ENCODE results near the gene TMEM208.

TMEM208 gene

DNA sequence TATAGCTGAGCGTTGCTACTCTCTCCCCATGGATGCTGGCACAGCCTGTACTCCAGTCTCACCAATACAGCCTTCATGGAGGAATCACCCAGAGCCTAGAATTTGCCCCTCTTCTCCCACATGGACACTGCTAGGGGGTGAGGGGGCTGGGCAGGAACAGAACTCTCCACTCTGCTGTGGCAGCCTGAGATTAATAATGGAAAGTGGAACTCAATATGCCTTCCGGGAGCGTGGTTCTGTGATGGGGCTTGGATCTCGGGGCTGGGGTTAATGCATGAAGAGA, 23.1 kb downstream of the TMEM208 start:
- ChIA-PET POLR2A (ENCODE audit: low non-redundant PET) (no interaction called here), CTCF (interaction anchor here (1.0 to 1.5 kb wide), 2 partner anchors 14 to 75 kb away, joined by 3 read pairs; no protein-coding TSS in a partner anchor)
- no peak overlapping the region for H3K27ac ChIP-seq
- TF ChIP-seq, protein P1, sequence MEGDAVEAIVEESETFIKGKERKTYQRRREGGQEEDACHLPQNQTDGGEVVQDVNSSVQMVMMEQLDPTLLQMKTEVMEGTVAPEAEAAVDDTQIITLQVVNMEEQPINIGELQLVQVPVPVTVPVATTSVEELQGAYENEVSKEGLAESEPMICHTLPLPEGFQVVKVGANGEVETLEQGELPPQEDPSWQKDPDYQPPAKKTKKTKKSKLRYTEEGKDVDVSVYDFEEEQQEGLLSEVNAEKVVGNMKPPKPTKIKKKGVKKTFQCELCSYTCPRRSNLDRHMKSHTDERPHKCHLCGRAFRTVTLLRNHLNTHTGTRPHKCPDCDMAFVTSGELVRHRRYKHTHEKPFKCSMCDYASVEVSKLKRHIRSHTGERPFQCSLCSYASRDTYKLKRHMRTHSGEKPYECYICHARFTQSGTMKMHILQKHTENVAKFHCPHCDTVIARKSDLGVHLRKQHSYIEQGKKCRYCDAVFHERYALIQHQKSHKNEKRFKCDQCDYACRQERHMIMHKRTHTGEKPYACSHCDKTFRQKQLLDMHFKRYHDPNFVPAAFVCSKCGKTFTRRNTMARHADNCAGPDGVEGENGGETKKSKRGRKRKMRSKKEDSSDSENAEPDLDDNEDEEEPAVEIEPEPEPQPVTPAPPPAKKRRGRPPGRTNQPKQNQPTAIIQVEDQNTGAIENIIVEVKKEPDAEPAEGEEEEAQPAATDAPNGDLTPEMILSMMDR (conservative IDR thresholded peaks at IDR 0.05; ENCODE audit: low read depth) = no peak
- DNase-seq (ENCODE audit: low spot score) = no peak

DNA sequence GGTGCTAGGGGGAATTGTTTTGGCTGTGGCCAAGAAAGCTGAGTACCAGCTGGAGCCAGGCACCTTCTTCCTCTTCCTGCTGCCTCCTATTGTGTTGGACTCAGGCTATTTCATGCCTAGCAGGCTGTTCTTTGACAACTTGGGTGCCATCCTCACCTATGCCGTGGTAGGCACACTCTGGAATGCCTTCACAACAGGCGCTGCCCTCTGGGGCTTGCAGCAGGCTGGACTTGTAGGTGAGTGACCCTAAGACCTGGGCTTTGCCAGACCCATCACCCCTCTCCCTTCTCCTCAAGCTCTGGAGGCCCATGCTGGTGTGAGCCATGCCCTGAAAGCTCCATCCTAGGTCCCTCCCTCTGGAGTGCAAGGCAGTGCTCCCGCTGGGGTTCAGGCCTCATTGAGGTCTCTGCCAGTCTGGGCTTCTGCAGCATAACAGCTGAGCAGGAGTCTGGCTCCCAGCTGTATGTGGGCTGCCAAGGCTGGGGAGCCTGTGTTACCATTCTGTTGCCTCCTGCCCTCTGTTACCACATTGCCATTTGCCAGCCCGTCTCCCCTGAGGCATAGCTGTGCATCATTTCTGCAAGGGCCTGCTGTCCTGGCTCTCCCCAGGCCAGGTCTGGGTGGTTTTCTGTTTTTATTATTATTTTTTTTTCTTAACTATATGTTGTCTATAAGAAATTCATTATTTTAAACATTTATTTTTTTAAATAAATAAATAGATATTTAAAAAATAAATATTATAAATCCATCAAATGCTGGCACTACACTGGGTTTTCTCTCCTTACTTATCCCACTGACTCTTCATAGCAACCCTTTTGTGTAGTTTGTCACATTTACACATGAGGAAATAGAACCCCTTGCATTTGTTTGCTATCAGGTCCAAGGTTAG, 25.9 kb downstream of the TMEM208 start:
- ChIA-PET CTCF (no interaction called here), POLR2A (ENCODE audit: low non-redundant PET) (no interaction called here)
- TF ChIP-seq, protein P1 (conservative IDR thresholded peaks at IDR 0.05; ENCODE audit: low read depth) = no peak
- H3K27ac ChIP-seq = peak overlapping the region; percentile 20
- no peak for DNase-seq (ENCODE audit: low spot score)

DNA sequence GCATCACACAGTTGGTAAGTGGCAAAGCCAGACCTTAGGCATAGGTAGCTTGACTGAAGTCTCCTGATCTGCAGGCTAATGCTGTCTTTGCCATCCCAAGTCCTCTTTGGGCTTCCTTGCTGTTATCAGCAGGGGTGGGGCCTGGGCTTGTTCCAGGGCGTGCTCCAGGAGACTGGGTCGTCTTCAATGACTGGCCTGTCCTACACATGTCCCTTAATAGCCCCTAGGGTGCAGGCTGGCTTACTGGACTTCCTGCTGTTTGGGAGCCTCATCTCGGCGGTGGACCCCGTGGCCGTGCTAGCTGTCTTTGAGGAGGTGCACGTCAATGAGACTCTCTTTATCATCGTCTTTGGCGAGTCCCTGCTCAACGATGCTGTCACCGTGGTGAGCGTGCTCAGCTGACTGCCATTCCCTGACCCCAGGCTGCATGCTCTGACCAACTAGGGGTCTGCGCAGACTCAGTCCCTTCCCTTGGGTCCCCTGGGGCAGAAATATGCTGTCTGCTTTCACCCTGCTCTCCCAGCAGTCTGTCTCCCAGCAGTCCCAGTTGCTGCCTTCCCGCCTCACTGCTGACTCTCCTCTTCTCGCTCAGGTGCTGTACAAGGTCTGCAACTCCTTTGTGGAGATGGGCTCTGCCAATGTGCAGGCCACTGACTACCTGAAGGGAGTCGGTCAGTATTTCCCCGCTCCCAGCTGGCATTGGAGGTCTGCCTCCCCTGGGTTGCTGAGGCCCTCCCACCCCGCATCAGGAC, 28.0 kb downstream of the TMEM208 start:
- DNase-seq (ENCODE audit: low spot score) = no peak
- H3K27ac ChIP-seq = no peak overlapping the region
- POLR2A ChIA-PET (ENCODE audit: low non-redundant PET) = no interaction called here
- TF ChIP-seq, protein P1 (conservative IDR thresholded peaks at IDR 0.05; ENCODE audit: low read depth) = no peak
- CTCF ChIA-PET = interaction anchor here (1.1 kb wide), 1 partner anchor 22 kb away, joined by 4 read pairs; no protein-coding TSS in a partner anchor

DNA sequence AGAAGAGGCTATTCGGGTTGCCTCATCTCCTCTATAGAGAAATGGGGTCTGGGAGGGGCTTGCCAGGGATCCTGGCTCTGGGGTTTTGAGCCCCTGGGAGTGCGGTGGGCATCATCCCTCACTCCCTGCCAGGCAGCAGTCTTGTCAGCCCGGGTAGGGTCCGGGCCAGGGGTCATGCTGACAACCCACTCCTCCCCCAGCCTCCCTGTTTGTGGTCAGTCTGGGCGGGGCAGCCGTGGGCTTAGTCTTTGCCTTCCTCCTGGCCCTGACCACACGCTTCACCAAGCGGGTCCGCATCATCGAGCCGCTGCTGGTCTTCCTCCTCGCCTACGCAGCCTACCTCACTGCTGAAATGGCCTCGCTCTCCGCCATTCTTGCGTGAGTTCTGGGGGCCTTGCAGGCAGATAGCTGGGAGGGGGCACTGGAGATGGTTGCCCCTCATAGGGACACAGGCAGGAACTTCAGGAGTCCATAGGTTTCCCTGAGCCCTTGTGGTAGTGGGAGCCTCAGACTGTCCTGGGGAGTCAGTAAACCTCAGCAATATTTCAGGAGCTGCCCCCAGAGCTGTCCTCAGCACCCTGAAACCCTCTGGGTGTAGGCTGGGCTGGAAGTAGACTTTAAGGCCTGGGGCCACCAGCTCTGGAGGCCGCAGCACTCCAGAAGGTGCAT, 28.8 kb downstream of the TMEM208 start:
- ChIA-PET POLR2A (ENCODE audit: low non-redundant PET) (no interaction called here), CTCF (interaction anchor here (0.6 to 1.1 kb wide), 2 partner anchors 23 to 424 kb away, joined by 3 to 4 read pairs; no protein-coding TSS in a partner anchor)
- DNase-seq (ENCODE audit: low spot score) = no peak
- TF ChIP-seq, protein P1 (conservative IDR thresholded peaks at IDR 0.05; ENCODE audit: low read depth) = no peak
- H3K27ac ChIP-seq = no peak overlapping the region

DNA sequence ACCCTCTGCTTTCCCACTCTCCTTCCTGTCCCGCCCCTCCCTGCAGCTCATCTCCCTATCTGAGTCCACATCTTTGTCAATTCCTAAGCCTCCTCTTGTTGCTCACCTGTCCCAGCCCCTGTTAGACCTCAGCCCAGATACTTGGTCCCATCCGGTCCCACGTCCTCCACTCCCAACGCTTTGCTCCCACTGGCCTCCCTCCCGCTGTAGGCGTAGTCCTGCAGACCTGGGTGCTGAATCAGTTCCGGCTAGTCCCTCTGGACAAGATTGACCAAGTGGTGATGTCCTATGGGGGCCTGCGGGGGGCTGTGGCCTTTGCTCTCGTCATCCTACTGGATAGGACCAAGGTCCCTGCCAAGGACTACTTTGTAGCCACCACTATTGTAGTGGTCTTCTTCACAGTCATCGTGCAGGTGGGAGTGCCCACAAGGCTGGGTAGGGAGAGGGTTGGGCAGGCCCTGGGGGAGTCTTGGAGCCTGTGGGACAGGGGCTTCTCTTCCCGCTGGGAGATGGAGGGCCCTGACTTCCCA, 29.8 kb downstream of the TMEM208 start:
- ChIA-PET POLR2A (ENCODE audit: low non-redundant PET) (no interaction called here), CTCF (interaction anchor here (0.6 kb wide), 1 partner anchor 11 kb away, joined by 4 read pairs; no protein-coding TSS in a partner anchor)
- DNase-seq (ENCODE audit: low spot score) = no peak
- no peak overlapping the region for H3K27ac ChIP-seq
- TF ChIP-seq, protein P1 (conservative IDR thresholded peaks at IDR 0.05; ENCODE audit: low read depth) = no peak

All from RWPE1 (cell line).